C4-2B (cell line): ENCODE results near the gene NOS3.

Experiments used
- CTCF ChIP-seq: fragments of 450-650 bp; conservative IDR thresholded peaks from 2 replicates; pipeline ENCODE4 v1.5.1; 2017; ENCODE audit warnings: mild to moderate bottlenecking
- ZFX ChIP-seq: fragments of 450-650 bp; IDR thresholded peaks from 2 replicates; pipeline ENCODE4 v1.6.1; 2017

- TF ChIP-seq CTCF (no peak), ZFX (no peak)
Observed at GRCh38 chr7:150962290-150962552, 28.6 kb upstream of the NOS3 start.
